RWPE2 (cell line): ENCODE results near the gene SYK.

Source experiments
- ATAC-seq: fragments of 200-7000 bp; cut with Tn5 transposase; 3 replicates; pipeline ENCODE4 v1.9.1; 2021; ENCODE audit warnings: low read depth
- DNase-seq: peaks from one replicate; pipeline ENCODE4 v3.0.0-alpha.2; 2020; ENCODE audit warnings: low spot score
- H3K27ac ChIP-seq: fragments of 450-650 bp; 2 replicates; pipeline ENCODE4 v1.5.1; 2017; ENCODE audit warnings: mild to moderate bottlenecking; ENCODE audit not compliant: poor library complexity, severe bottlenecking
- H3K27me3 ChIP-seq: fragments of 250-450 bp; sonication (Bioruptor Pico); 2 replicates; pipeline ENCODE4 v1.5.1; 2021; ENCODE audit warnings: mild to moderate bottlenecking, moderate library complexity; ENCODE audit not compliant: insufficient read depth, poor library complexity, severe bottlenecking
- H3K36me3 ChIP-seq: fragments of 250-450 bp; sonication (Bioruptor Pico); 2 replicates; pipeline ENCODE4 v1.5.1; 2020; ENCODE audit warnings: low read depth, mild to moderate bottlenecking, moderate library complexity
- H3K4me1 ChIP-seq: fragments of 250-450 bp; sonication (Bioruptor Pico); 2 replicates; pipeline ENCODE4 v1.5.1; 2021; ENCODE audit warnings: mild to moderate bottlenecking, moderate library complexity; ENCODE audit not compliant: insufficient read depth, poor library complexity, severe bottlenecking
- H3K4me3 ChIP-seq: fragments of 250-450 bp; sonication (Bioruptor Pico); 2 replicates; pipeline ENCODE4 v1.5.1; 2021; ENCODE audit warnings: mild to moderate bottlenecking, moderate library complexity; ENCODE audit not compliant: severe bottlenecking
- H3K9me3 ChIP-seq: fragments of 250-450 bp; sonication (Bioruptor Pico); 2 replicates; pipeline ENCODE4 v1.5.1; 2021; ENCODE audit warnings: mild to moderate bottlenecking, moderate library complexity; ENCODE audit not compliant: severe bottlenecking
- CTCF ChIP-seq: fragments of 450-650 bp; IDR thresholded peaks from one replicate; pipeline ENCODE4 v1.5.1; 2017; ENCODE audit warnings: mild to moderate bottlenecking, moderate library complexity; ENCODE audit not compliant: poor library complexity, severe bottlenecking

Gene SYK

GRCh38 chr9:90770182-90770738 is 31.4 kb upstream of the SYK start:
- ATAC-seq (no peak), DNase-seq (no peak)
- H3K9me3 ChIP-seq: peaks cover 9% of the 10 kb centered on the region
- no peak overlapping the region for H3K4me3 ChIP-seq
- no peaks in the 10 kb centered on the region for H3K27me3 ChIP-seq
- H3K36me3 ChIP-seq: no peaks in the 10 kb centered on the region
- no peaks in the 10 kb centered on the region for H3K4me1 ChIP-seq
- no peak overlapping the region for H3K27ac ChIP-seq
- TF ChIP-seq CTCF: no peak

GRCh38 chr9:90770927-90771326 is 30.7 kb upstream of the SYK start:
- no peak for ATAC-seq
- Histone ChIP-seq H3K4me3 (no peak overlapping the region), H3K27me3 (no peaks in the 10 kb centered on the region), H3K27ac (no peak overlapping the region), H3K36me3 (no peaks in the 10 kb centered on the region), H3K4me1 (no peaks in the 10 kb centered on the region), H3K9me3 (peaks cover 9% of the 10 kb centered on the region)
- TF ChIP-seq CTCF: no peak
- no peak for DNase-seq

- DNase-seq: no peak
- no peaks in the 10 kb centered on the region for H3K36me3 ChIP-seq
- no peak for ATAC-seq
- no peak overlapping the region for H3K27ac ChIP-seq
- no peaks in the 10 kb centered on the region for H3K27me3 ChIP-seq
- no peak overlapping the region for H3K4me3 ChIP-seq
- H3K4me1 ChIP-seq: no peaks in the 10 kb centered on the region
- peaks cover 5% of the 10 kb centered on the region for H3K9me3 ChIP-seq
- TF ChIP-seq CTCF: no peak
Measured at GRCh38 chr9:90772386-90772785, 29.2 kb upstream of the SYK start.

- Histone ChIP-seq H3K36me3 (no peaks in the 10 kb centered on the region), H3K4me3 (no peak overlapping the region), H3K27me3 (no peaks in the 10 kb centered on the region), H3K27ac (no peak overlapping the region), H3K4me1 (no peaks in the 10 kb centered on the region), H3K9me3 (no peaks in the 10 kb centered on the region)
- DNase-seq (no peak), ATAC-seq (peak; percentile 59; the same call in 1 of the 3 replicates)
- TF ChIP-seq CTCF: peak; percentile 50
Measured at GRCh38 chr9:90773617-90774016, 28.0 kb upstream of the SYK start.

GRCh38 chr9:90774071-90774470 is 27.5 kb upstream of the SYK start:
- H3K4me1 ChIP-seq: no peaks in the 10 kb centered on the region
- no peaks in the 10 kb centered on the region for H3K36me3 ChIP-seq
- H3K27me3 ChIP-seq: no peaks in the 10 kb centered on the region
- H3K27ac ChIP-seq: no peak overlapping the region
- ATAC-seq (no peak), DNase-seq (no peak)
- no peak for TF ChIP-seq CTCF
- H3K9me3 ChIP-seq: no peaks in the 10 kb centered on the region
- H3K4me3 ChIP-seq: no peak overlapping the region
